Urothelium cell line (cell line): Measurements from ENCODE around the gene ACR.
A peak's percentile ranks its signal among the peaks of the same experiment; 100 is the strongest.
"Not testable (repeated sequence)": the region's sequence is repeated elsewhere in the genome, so short reads cannot be mapped to it uniquely, and the experiment has no call there.

ENCODE experiments used
- DNase-seq: peaks from one replicate; pipeline ENCODE4 v3.0.0; 2011; ENCODE audit warnings: low spot score, mixed read lengths
- FAIRE-seq: peaks from 2 replicates; lab custom pipeline; 2011; peaks lifted over from hg19 to GRCh38; lab: Jason Lieb, UNC

Gene ACR

DNA sequence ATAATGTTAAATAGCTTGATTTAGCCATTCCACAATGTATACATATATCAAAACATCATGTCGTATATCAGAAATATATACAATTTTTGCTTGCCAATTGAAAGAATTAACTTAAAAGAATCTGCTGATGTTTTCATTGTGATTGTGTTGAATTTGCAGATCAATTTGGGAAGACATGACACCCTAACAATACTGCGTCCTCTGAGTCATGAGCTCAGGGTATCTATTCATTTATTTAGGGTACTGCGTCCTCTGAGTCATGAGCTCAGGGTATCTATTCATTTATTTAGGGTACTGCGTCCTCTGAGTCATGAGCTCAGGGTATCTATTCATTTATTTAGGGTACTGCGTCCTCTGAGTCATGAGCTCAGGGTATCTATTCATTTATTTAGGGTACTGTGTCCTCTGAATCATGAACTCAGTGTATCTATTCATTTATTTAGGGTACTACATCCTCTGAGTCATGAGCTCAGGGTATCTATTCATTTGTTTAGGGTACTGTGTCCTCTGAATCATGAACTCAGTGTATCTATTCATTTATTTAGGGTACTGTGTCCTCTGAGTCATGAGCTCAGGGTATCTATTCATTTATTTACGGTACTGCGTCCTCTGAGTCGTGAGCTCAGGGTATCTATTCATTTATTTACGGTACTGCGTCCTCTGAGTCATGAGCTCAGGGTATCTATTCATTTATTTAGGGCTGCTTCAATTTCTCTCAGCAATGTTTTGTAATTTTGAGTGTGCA, 21.8 kb downstream of the ACR start:
- not testable (repeated sequence) for DNase-seq, FAIRE-seq

DNA sequence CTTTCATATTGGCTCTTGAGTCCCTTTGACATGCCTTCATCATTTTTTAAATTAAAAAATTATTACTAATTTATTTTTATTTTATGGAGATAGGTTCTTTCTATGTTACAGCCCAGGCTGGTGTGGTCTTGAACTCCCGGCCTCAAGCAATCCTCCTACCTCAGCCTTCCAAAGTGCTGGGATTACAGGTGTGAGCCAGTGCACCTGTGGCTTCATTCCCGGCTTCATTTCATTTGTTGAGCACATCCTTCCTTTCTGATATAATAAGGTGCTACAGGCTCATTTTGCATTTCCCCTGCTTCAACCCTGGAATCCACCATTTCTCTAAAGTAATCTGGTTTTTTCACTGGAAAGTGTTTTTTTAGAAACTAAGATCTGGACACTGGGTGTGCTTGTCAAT, 23.8 kb downstream of the ACR start:
- not testable (repeated sequence) for FAIRE-seq

GRCh38 chr22:50764288-50764687, 26.3 kb downstream of the ACR start:
- FAIRE-seq, DNase-seq: not testable (repeated sequence)

More for the DNA sequence above, 23.8 kb downstream of the ACR start:
- DNase-seq = not testable (repeated sequence)

GRCh38 chr22:50775132-50775531, 37.1 kb downstream of the ACR start:
- FAIRE-seq = peak; percentile 89
- peak; percentile 75 for DNase-seq

DNA sequence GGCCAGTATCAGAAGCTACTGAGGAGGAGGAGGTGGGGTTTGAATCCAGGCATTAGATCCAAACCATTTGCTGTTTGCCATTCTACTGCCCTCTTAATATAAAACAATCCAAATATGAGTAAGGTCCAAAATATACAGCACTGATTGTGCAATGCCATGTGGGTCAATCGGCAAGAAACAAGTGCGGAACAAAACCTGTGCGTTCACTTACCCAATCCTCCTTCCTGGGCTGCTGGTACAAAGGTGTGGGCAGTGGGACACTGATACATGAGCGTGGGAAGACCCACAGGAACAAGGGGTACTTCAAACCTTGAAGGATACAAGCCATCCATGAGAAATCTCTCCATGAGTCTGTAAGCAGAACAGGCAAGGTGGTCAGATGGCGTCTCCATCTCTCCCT, 39.6 kb downstream of the ACR start:
- not testable (repeated sequence) for FAIRE-seq, DNase-seq

DNA sequence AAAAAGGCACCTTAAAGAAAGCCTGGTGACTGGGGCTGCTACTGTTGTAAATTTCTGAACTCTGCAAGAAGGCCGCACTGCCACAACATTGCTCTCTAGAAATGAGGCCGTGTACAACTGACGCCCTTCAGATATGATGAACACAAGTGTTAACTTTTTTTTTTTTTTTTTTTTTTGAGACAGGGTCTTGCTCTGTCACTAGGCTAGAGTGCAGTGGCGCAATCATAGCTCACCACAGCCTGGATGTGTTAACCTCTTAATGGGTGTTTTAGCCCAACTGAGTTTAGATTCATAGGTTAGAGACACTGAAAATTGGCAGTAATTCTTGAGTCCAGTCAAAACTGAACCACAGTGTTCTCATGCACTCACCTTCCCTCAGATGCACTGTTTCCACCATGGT, 42.2 kb downstream of the ACR start:
- not testable (repeated sequence) for FAIRE-seq, DNase-seq

DNA sequence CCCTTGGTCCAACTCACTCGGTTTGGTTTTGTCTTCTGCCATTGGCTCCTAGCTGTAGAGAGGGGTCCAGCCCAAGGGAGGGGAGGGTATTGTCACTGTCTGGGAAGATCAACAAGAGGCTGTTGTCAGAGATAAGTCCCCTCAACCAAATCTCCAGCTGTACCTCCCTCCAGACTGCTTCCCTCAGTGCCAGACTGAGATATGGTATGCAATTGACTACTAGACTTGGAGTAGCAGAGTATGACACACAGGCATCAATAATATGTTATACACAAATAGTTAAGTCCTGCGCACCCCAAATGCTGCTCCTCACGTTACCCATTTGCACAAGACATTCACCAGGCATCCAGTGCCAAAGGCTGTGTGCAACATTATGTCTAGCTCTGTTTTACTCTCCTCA, 44.2 kb downstream of the ACR start:
- DNase-seq = not testable (repeated sequence)
- FAIRE-seq = peak; percentile 70

DNA sequence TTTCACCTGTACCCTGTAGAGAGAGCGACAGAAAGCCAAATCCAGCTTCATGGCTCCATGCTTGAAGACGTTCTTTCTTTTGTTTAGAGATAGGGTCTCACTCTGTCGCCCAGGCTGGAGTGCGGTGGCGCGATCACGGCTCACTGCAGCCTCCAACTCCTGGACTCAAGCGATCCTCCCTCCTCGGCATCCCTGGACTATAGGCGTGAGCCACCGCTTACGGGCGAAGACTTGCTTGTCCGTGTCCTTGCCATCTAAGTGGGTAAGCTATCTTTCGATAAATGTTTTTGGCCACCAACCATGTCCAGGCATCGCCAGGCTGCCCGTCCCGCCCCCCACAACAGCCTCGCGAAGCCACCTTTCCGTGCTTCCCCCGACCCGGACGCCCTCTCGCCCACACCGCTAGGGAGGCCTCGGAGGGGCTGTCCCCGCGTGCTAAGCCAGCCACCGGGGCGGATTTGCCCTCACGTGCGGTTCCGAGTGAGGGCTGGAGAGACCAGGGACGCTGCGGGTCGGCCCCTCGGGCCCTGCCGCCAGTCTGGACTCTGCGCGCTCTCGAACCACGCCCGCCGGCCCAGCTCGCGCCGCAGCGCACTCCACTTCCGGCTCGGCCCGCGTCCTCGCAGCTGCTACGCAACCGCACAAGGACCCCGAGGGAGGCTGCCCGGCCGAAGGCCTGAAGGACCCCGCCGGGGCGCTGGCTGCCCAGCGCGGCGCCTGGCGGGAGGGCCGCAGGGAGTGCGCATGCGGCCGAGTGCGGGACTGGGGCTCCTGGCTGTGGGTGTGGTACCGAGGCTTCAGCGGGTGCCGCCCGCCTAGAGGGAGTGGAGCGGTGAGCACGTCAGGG, 45.3 kb downstream of the ACR start, which contains the start of gene RABL2B:
Gene RABL2B (minus strand): TSS at position 604 of the 847 bp plus-strand sequence. CDS start 1,342 bp downstream, outside the sequence.
- DNase-seq (peak; percentile 92), FAIRE-seq (peak; percentile 96)

DNA sequence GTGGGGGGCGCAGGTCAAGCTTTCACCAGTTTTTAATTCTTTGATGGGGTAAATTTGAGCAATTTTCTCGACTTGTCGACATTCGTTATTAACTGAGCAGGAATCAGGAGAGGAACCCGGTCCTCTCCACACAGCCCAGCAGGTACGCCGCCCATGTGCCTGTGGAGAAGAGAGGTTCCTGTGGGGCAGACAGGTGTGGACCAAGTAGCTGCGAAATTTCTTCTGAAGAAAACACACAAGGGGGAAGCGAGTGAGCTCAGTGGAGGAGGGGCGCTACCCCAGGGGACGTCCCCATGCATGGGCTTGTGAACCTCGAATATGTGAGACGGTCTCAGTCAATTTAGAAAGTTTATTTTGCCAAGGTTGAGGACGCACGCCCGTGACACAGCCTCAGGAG, 45.9 kb downstream of the ACR start:
- not testable (repeated sequence) for FAIRE-seq

GRCh38 chr22:50785289-50785688, 47.3 kb downstream of the ACR start:
- not testable (repeated sequence) for FAIRE-seq

More for the DNA sequence above, 45.9 kb downstream of the ACR start:
- not testable (repeated sequence) for DNase-seq

GRCh38 chr22:50786936-50787335, 48.9 kb downstream of the ACR start:
- not testable (repeated sequence) for FAIRE-seq

More at GRCh38 chr22:50785289-50785688, 47.3 kb downstream of the ACR start:
- not testable (repeated sequence) for DNase-seq

More at GRCh38 chr22:50786936-50787335, 48.9 kb downstream of the ACR start:
- not testable (repeated sequence) for DNase-seq
